ENCODE measurements around the gene OR5AK2.

- TF ChIP-seq CTCF (conservative IDR thresholded peaks at IDR 0.05 in 1 of 2, IDR thresholded peaks at IDR 0.05 in 1 of 2; ENCODE audit: low read depth in 1 of 2, low read length in 2 of 2), result no peak
- TF ChIP-seq EZH2 (IDR thresholded peaks at IDR 0.05; ENCODE audit: low read length, missing control alignments), result no peak
These were observed 39.7 kb upstream of the OR5AK2 start for GRCh38 chr11:56948991-56949515.

All from fibroblast of lung (primary cell).